H4 (cell line): ENCODE data around the gene L3MBTL1. TPM values are rescaled to one million over a fixed set of nuclear protein-coding genes. Genes with fewer than 3 reads are reported as not detected.
"Not testable (repeated sequence)": the region's sequence is repeated elsewhere in the genome, so short reads cannot be mapped to it uniquely, and the experiment has no call there.

Source experiments
- DNase-seq: peaks from one replicate; pipeline ENCODE4 v3.0.0-alpha.2; 2015; ENCODE audit warnings: low spot score
- total RNA-seq: library from RNA; depleted of rRNA; stranded (reverse); fragments of >200 nt; shearing (Covaris generic); gene quantifications from 2 replicates; pipeline ENCODE4 v1.2.3, GENCODE V29; 2014; rRNA removed

The L3MBTL1 gene
- 0.76 and 1.1 TPM in 2 replicates for total RNA-seq

GRCh38 chr20:43507150-43508080 lies at the start of gene L3MBTL1:
TSS of gene L3MBTL1 (plus strand) at chr20:43507697. CDS start at chr20:43513504, 5,807 bp downstream.
- no peak for DNase-seq

GRCh38 chr20:43458422-43458924 lies 49.0 kb upstream of the L3MBTL1 start:
- DNase-seq: no peak

- DNase-seq: no peak
Measured at GRCh38 chr20:43459022-43459942, 48.2 kb upstream of the L3MBTL1 start.

- DNase-seq: no peak
Measured at GRCh38 chr20:43460172-43460829, 47.2 kb upstream of the L3MBTL1 start.

- no peak for DNase-seq
Measured at GRCh38 chr20:43460830-43461200, 46.7 kb upstream of the L3MBTL1 start.

GRCh38 chr20:43461894-43462659 lies 45.4 kb upstream of the L3MBTL1 start:
- DNase-seq: no peak

- DNase-seq: no peak
Measured at GRCh38 chr20:43462660-43463526, 44.6 kb upstream of the L3MBTL1 start.

- no peak for DNase-seq
Measured at GRCh38 chr20:43463527-43464218, 43.8 kb upstream of the L3MBTL1 start.

- DNase-seq: no peak
Measured at GRCh38 chr20:43464219-43464790, 43.2 kb upstream of the L3MBTL1 start.

GRCh38 chr20:43465625-43465943 lies 41.9 kb upstream of the L3MBTL1 start:
- DNase-seq: no peak

GRCh38 chr20:43467589-43467988 lies 39.9 kb upstream of the L3MBTL1 start:
- no peak for DNase-seq

GRCh38 chr20:43472671-43473380 lies 34.7 kb upstream of the L3MBTL1 start:
- no peak for DNase-seq

GRCh38 chr20:43473381-43473704 lies 34.2 kb upstream of the L3MBTL1 start:
- DNase-seq: no peak

GRCh38 chr20:43477193-43477592 lies 30.3 kb upstream of the L3MBTL1 start:
- DNase-seq: no peak

- DNase-seq: no peak
Measured at GRCh38 chr20:43477619-43478018, 29.9 kb upstream of the L3MBTL1 start.

GRCh38 chr20:43490038-43490437 lies 17.5 kb upstream of the L3MBTL1 start:
- DNase-seq: no peak

GRCh38 chr20:43492101-43492500 lies 15.4 kb upstream of the L3MBTL1 start:
- peak; percentile 44 for DNase-seq

GRCh38 chr20:43495388-43495787 lies 12.1 kb upstream of the L3MBTL1 start:
- no peak for DNase-seq

- DNase-seq: not testable (repeated sequence)
Measured at GRCh38 chr20:43502021-43502420, 5.5 kb upstream of the L3MBTL1 start.
